GM12873 (cell line): Measurements from ENCODE around the gene MSI2.

Experiments
- CTCF ChIP-seq: IDR thresholded peaks from 2 replicates; pipeline ENCODE4 v1.5.1; 2012; ENCODE audit warnings: low read depth, mild to moderate bottlenecking, moderate library complexity, low read length, control low read depth; ENCODE audit not compliant: insufficient read depth; ENCODE audit errors: missing control alignments

Gene MSI2

DNA sequence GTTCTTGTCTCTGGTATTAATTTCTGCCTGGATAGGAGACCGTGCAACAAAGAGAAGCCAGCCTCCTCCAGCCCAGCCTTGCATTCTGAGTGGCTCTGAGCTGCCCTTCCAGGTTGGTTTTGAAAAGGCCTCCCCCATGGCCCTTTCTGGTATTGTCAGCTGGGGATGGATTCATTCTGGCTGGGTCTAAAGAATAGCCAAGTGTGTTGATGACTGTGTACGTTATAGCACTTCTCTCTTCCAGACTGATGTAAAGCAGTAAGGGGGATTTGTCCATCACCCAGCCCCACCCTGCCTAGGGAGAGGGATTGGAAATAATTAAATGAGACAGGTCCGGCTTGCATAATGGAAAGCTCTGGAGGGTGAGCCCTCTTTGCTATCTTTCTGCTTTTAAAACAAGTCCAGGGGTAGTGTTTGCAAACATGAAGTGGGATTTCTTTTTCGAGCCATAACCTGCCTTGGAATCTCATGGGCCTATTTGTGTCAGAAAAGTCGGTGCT is 146.4 kb downstream of the MSI2 start:
- no peak for TF ChIP-seq CTCF

GRCh38 chr17:57403236-57403635 is 146.9 kb downstream of the MSI2 start:
- no peak for TF ChIP-seq CTCF

- peak; percentile 51 for TF ChIP-seq CTCF
These were observed 147.8 kb downstream of the MSI2 start for GRCh38 chr17:57404073-57404472.

DNA sequence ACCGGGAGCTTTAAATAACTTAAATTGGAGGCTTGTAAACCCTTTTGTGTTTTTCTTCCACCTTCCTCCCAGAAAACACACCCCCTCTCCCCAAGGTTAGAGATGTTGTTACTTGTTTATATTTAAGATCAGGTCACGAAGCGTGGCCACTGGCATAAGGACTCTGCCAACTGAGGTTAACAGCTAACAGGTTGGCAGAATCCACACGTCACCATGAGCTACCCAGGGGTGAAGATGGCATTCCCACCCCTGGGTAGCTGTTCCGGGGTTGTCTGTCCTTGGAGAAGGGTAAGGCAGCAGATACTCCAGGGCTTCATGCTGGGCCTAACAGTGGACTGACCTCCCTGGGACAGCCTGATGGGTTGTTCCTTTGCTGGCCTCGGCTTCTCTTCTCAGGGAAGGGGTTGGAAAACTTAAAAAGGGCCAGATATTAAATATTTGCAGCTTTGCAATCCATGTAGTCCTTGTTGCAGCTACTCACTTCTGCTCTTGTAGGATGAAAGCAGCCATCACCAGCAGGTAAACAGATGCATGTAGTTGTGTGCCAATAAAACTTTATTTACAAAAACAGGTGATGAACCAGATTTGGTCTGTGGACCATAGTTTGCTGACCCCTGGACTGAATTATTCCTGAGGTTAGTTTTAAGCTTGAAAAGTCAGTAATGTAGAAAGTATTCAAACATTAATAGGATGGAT is 148.6 kb downstream of the MSI2 start:
- TF ChIP-seq CTCF = no peak

DNA sequence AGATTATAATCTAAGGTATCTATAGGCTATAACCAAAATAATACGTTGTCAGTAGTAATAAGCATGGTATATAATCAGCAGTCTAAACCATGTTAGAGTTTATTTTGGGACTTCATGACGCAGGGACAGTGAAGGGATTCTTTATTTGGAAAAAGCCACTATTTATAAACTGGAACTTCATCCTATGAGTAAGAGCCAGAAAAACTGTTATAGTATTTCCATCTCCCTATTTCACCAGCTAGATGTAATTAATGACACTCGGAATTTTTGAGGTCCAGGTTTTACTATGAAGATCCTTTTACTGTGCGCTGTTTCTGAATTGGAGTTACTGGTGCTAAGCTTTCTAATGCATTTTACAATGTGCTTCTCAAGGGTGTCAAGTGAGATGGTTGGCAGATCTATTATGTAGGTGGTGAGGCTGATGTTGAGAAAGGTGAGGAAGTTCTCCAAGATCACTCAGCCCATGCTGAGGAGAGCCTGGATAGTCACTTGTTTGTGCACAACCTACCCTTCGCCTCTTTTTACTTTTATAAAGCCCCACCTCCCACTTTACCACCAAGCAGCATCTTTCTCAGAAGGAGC is 149.3 kb downstream of the MSI2 start:
- no peak for TF ChIP-seq CTCF

- TF ChIP-seq CTCF = no peak
These were observed 150.0 kb downstream of the MSI2 start for GRCh38 chr17:57406131-57406980.

GRCh38 chr17:57406981-57407286 is 150.6 kb downstream of the MSI2 start:
- TF ChIP-seq CTCF = no peak
